GOT3 (cell line): Measurements from ENCODE around the gene TMED10.
"Not testable (repeated sequence)": the region's sequence is repeated elsewhere in the genome, so short reads cannot be mapped to it uniquely, and the experiment has no call there.

Experiments
- DNase-seq: peaks from one replicate; lab custom pipeline; 2025; ENCODE audit warnings: mixed read lengths; lab: John Stamatoyannopoulos, UW

The TMED10 gene

GRCh38 chr14:75191100-75191499 is 14.7 kb upstream of the TMED10 start:
- no peak for DNase-seq

- DNase-seq: no peak
Measured at GRCh38 chr14:75190023-75190422, 13.6 kb upstream of the TMED10 start.

GRCh38 chr14:75188520-75189268 is 12.3 kb upstream of the TMED10 start:
- DNase-seq: no peak

- DNase-seq: no peak
Measured at GRCh38 chr14:75188086-75188485, 11.7 kb upstream of the TMED10 start.

GRCh38 chr14:75186953-75187352 is 10.5 kb upstream of the TMED10 start:
- no peak for DNase-seq

- DNase-seq: no peak
Measured at GRCh38 chr14:75185251-75186040, 9.0 kb upstream of the TMED10 start.

- no peak for DNase-seq
Measured at GRCh38 chr14:75184492-75184891, 8.1 kb upstream of the TMED10 start.

- no peak for DNase-seq
Measured at GRCh38 chr14:75184039-75184438, 7.6 kb upstream of the TMED10 start.

- no peak for DNase-seq
Measured at GRCh38 chr14:75183225-75183624, 6.8 kb upstream of the TMED10 start.

- DNase-seq: no peak
Measured at GRCh38 chr14:75182821-75183220, 6.4 kb upstream of the TMED10 start.

GRCh38 chr14:75182163-75182562 is 5.8 kb upstream of the TMED10 start:
- not testable (repeated sequence) for DNase-seq

GRCh38 chr14:75181293-75182062 is 5.1 kb upstream of the TMED10 start:
- DNase-seq: no peak

- no peak for DNase-seq
Measured at GRCh38 chr14:75175677-75176141, 703 bp downstream of the TMED10 start.

- DNase-seq: no peak
Measured at GRCh38 chr14:75174066-75174465, 2.3 kb downstream of the TMED10 start.

- DNase-seq: no peak
Measured at GRCh38 chr14:75170772-75171171, 5.6 kb downstream of the TMED10 start.

GRCh38 chr14:75168586-75169335 is 7.7 kb downstream of the TMED10 start:
- DNase-seq: no peak

- DNase-seq: no peak
Measured at GRCh38 chr14:75167325-75167724, 9.1 kb downstream of the TMED10 start.

GRCh38 chr14:75165586-75166391 is 10.6 kb downstream of the TMED10 start:
- no peak for DNase-seq

GRCh38 chr14:75164809-75165208 is 11.6 kb downstream of the TMED10 start:
- no peak for DNase-seq

- DNase-seq: no peak
Measured at GRCh38 chr14:75163677-75164076, 12.7 kb downstream of the TMED10 start.

- DNase-seq: no peak
Measured at GRCh38 chr14:75162631-75163030, 13.8 kb downstream of the TMED10 start.
